Superior temporal gyrus (tissue), 1 donor: ENCODE data around the gene PKMYT1.

Source experiments
- DNase-seq: peaks from one replicate; pipeline ENCODE4 v3.0.0-alpha.2; 2016; ENCODE audit errors: extremely low spot score

PKMYT1 gene

DNA sequence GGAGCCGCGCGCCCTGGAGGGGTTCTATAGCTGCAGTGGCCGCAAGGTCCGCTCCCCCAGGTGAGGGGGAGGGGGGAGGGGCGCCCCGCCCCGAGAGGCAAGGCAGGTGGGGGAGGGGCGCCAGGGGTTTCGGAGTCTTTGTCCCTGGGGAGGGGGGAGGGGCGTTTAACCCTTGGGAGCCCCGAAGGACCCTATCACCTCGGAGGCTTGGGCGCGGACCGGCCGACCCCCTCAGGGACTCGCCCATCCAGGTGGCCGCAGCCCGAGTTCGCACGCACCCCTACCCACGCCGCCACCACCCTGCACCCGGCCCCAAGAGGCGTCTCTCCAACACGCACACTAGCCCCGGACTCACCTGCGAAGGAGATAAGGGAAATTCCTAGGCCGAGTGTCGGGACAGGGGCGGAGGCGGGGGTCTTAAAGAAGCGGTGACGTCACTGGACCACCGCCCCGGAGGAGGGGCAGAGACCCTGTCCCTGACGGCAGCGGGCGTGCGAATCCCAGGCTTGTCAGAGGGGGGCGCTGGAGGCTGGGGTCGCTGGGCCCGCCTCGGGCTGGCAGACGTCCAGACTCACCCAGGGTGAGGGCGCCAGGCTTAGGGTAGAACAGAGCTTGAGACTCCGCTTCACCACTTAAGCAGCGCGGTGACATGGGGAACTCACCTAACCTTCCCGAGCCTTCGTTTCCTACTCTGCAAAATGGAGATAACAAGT, 37.7 kb upstream of the PKMYT1 start, which contains the start of gene CLDN6:
Gene CLDN6, minus strand, starts transcription at position 390 of the 713 bp plus-strand sequence. CDS start 2,162 bp downstream, outside the sequence.
- no peak for DNase-seq

DNA sequence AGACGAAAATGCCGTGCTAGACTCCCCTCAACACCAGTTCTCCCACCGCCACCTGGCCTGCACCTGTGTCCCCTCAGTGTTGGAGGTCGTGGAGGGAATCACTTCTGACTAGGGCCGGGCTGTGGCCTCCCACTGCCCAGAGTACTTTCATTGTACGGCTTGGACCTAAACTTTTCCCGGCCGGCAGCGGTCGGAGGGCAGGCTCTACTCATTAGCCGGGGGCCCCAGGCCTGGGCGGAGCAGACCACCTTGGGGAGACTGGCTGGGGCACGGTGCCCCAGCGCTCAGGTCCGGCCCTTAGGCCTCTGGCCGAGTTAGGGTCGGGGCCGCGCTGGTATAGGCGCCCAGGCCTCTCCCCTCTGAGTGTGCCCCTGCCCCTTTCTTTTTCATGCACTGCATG, 37.1 kb upstream of the PKMYT1 start:
- DNase-seq = no peak

DNA sequence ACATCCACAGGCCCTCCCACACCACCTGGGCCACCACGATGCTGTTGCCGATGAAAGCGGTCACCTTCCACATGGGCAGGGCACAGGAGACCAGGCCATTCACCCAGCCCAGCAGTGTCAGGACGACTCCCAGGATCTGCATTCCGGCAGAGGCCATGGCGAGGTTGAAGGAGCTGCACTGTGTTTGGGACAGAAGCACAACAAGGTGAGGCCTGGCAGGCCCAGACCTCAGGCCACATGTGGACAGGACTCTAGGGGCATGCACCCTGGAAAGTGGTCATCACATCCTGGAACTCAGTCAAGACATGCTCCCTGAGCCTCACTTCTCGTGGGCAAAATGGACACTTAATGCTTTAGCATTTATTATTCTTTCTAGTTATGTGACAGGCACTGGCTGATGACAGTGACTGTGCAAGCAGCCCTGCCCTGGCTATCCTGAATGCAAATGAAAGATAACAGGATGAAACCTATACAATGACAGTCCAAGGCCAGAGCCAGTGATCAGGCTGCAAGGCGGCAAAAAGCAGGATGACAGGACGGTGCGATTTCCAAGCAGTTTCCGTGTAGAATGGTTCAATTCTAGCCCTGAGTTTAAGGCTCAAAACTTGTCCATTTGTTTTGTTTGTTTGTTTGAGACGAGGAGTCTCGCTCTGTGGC, 35.7 kb upstream of the PKMYT1 start:
- no peak for DNase-seq

DNA sequence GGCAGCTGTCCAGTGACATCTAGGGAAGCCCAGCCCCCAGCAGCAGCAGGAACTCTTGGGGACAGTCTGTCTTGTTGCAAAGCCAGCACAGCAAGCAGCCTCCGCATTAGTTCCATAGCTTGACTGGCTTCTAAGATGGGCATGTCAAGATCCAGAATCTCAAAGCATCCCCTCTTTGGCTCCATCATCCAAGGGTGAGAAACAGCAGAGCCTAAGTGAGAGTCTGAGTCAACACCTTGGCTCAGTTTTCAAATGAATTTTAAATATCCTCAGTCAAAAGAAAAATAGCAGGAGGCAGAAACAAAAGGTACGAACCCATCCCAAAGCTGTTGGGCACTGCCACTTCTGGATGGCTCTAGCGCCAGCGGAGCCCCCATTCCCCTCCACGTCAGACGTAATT, 34.7 kb upstream of the PKMYT1 start:
- no peak for DNase-seq

DNA sequence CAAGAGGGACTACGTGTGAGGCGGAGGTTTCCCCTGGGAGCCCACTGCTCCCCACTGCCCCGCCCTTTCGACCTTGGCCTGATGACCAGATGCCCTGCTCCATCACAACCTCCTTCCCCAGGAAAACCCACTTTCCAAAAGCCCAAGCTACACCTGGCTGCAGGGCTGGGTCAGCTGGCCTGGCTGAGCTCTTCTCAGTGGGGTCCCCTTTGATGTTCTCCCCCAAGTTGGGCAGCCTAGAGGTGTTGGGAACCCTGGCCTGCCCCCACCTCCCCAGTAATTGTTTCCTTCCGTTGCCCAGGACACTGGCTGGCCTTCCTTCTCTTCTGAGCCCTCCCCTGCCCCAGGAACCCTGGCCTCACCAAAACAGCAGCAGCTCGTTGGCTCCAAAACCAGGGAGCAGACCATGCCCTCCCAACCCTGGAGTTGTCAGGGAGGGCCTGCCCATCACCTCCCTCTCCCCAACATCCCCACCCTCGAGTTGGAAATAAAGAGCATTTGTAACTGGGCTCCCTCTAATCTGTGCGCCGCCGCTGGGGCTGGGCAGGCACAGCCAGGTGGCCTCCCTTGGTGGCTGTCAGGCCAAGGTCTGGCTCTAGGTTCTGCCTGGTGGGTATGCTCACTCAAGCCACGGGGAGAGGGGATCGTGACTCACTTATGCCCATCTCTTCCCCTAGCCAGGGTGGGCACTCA, 33.9 kb upstream of the PKMYT1 start:
- no peak for DNase-seq

DNA sequence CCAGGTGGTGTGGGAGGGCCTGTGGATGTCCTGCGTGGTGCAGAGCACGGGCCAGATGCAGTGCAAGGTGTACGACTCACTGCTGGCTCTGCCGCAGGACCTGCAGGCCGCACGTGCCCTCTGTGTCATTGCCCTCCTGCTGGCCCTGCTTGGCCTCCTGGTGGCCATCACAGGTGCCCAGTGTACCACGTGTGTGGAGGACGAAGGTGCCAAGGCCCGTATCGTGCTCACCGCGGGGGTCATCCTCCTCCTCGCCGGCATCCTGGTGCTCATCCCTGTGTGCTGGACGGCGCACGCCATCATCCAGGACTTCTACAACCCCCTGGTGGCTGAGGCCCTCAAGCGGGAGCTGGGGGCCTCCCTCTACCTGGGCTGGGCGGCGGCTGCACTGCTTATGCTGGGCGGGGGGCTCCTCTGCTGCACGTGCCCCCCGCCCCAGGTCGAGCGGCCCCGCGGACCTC, 33.3 kb upstream of the PKMYT1 start:
- no peak for DNase-seq

DNA sequence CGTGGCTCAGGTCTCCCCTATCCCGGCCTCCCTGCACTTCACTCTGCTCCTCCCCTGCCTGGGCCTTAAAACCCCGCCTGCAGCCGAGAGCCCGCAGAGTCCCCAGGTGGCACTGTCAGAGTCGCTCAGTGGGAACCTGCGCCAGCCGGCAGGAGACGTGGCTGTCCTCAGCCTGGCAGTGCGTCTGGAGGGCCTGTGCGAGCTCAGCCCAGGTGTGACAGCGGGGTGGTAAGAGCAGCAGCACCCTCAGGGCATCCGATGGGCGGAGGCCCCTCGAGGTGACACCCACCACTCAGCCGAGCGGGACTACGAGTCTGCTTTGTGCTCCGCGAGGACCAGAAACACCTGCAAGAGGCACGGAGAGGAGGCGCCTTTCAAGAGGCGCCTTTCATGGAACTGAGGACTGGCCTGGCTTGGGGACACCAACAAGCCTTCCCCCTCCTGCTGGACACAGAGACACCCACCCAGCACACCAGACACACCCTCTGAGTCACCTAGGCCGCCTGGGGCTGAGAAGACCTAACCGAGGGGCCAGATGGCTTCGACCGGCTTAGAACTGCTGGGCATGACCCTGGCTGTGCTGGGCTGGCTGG, 32.7 kb upstream of the PKMYT1 start, which contains the start of gene CLDN9:
Gene CLDN9, plus strand, starts transcription at position 96 of the 593 bp plus-strand sequence. Its CDS starts 440 bp downstream, at position 536.
- no peak for DNase-seq

DNA sequence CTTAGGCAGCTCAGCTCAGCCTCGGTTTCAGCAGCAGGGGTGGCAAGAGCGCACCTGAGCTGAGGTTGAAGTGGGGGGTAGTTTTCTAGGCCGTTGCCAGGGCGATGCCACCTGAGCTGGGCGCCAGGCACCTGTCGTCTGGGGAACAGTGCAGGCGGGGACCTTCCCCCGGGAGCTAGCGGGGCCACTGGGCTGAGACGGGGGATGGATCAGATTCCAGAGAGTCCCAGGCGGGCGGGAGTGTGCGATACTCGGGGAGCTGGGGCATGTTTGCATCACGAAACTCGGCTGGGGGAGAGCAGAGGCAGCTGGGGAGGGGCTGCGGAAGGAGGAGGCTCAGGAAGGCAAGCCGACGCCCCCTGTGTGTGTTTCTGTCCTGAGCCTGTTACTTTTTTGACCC, 32.0 kb upstream of the PKMYT1 start:
- DNase-seq = no peak

DNA sequence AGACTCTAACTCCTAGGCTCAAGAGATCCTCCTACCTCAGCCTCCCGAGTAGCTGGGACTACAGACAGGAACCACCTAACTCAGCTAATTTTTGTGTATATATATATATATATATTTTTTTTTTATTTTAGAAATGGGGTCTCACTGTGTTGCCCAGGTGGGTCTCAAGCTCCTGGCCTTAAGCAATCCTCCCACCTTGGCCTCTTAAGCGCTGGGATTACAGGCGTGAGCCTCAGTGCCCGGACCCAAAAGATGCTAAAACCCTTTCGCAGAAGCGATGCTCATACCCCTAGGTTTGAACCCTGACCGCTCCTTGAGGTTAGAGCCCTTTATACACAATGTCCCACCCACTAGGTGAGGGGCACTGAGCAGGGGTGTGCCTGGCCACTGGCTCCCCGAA, 30.3 kb upstream of the PKMYT1 start:
- no peak for DNase-seq

DNA sequence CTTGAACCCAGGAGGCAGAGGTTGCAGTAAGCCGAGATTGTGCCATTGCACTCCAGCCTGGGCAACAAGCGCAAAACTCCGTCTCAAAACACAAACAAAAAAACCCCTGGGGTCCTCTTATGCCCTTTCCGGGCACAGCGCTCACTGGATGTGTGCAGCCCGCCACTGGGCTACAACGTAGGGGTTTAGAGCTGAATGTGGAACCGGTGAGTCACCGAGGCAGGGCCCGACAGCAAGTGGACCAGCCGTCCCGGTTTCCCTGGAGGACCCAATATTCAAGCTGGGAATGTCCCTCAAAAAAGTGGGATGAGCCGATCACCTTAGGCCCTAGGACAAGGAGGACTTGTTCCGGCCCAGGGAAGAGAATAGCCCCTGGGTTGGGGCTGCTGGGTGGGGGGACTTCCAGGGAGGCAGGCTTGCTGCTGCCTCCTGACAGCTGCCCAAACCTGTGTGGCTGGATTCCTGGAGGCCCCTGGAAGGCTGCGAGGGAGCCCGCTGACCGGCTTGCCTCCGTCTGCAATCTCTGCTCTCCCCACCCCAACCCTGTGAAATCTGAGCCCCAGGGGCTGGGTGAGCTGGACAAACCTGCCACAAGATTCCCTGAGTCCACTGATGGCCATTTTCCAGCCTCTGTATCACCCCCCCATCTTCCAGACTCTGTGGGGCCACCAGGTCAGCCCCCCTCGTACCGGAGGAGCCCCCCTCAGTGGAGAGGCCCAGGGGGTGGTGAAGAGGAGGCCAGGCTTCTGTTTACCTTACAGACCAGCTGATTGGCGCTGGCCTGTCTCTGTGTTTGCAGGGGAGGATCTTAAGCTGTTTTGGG, 29.5 kb upstream of the PKMYT1 start:
- DNase-seq = no peak

DNA sequence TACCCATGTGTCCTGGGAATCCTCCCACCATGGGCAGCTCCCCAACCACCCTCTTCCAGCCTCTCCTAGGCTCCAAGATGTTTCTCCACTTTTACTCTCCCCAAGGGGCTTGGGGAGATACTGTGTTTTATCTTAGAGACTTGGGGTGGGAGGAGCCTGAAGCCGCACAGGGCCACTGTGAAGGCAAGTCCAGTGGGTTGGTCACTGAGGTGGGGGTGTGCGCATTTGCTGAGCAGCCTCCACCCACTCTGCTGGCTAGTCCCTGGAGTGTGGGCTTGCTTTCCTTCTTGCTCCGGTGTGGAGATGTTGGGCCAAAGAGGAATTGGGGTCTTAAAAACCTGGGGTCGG, 28.4 kb upstream of the PKMYT1 start:
- no peak for DNase-seq

DNA sequence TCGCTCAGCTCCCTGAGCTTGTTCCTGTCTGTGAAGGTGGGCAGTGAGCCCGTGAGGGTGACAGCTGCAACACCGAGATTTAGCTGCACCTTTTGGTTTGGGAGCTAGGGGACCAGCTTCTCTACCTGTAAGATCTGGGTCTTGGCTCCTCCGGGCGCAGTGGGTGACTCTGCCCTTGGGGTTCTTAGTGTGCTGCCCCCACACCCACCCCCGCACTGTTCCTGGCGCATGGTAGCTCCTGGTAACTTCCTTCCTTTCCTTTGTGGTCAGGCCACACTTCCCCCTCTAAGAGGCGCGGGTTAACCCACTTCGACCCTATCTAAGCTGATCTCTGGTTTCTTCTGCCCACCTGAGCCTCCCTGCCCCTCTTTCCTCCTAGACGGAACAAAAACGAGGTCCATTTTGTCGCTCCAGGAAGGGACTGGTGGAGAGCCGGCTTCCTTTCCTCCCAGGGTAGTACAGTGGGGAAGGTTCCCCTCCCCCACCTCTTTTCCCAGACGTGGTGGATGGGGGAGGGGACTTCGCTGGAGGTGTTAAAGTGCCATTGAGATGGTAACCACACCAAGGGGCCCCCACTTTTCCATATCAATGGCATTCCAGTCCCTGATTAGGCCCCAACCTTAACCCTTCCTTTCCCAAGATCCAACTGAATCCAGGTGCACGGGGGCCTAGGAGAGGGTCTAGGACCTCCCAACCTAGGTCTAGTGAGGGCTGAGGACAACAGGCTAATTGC, 27.9 kb upstream of the PKMYT1 start:
- no peak for DNase-seq

DNA sequence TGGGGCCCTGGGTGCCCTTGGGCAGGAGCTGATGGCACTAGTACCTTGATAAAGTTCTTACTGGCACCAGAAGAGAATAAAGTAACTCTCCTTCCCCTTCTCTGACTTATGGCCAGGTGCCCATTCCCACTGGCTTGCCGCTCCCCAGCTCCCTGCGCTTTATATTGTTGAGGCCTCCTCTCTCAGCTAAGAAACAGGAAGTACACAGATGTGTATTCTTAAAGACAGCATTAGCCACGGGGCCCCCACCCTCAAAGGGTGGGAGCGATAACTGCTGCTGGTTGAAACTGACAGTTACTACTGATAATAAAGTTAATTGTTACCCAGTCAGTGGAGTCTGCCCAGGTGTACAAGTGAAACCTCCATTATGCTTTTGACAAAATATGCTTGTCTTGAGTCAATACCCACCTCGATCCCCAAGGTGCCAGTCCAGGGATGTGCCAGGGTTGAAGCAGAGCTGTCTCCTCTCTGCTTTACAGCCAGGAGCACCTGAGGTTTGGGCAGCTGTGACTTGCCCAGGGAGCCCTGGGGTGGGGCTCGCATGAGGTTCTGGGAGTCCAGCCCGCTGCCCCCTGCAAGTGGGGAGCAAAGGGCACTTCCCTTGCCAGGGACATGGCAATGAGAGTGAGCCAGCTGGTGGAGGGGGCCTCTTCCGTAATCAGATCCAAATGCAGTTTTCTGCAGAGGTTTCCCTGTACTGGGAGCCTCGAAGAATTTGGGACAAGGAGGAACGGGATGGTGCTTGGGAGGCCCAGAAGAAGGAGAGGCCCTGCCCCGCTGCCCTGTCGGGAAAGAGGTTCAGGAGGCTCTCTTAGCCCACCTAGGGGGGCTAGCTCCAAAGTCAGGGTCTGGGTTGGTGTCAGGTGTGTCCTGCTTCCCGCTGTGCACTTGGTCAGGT, 27.1 kb upstream of the PKMYT1 start:
- no peak for DNase-seq

DNA sequence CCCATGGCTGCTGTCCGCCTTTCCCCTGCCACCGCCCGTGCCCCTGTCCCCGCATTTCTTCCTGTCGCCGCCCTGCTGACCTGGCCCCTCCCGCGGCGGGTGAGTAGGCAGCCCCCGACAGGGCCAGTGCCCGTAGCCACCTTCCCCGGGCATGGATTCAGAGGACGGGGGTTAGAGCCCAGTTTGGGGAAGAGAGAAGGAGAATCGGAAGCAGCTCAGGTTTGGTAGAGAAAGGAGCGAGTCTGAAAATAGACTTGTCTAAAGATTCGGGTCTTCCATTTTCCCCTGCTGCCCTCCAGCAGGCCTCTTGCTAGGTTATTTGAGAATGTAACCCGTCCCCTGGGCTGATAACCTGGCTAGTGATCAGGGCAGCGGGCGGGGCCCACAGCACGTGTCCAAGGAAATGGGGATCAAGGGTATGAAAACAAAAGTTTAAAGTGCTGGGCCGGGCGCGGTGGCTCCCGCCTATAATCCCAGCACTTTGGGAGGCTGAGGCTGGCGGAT, 24.6 kb upstream of the PKMYT1 start:
- DNase-seq = no peak

DNA sequence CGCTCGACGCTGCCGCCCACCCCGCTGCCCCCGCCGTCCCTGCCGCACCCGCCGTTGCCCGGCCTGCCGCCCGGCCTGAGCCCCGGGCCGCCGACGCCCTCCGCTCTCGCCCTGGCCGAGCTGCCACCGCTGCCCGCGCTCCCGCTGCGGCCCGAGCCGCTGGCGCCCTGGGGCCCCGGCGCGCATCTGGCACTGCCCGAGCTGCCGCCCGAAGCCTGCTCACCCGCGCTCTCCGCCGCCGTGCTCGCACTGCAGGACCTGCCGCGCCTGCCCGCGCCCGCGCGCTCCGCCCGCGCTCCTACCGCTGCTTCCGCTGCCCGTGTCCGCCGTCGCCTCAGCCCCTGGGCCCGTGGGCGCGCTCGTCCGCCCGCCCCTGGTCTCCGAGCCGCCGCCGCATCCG, 24.1 kb upstream of the PKMYT1 start:
- no peak for DNase-seq

DNA sequence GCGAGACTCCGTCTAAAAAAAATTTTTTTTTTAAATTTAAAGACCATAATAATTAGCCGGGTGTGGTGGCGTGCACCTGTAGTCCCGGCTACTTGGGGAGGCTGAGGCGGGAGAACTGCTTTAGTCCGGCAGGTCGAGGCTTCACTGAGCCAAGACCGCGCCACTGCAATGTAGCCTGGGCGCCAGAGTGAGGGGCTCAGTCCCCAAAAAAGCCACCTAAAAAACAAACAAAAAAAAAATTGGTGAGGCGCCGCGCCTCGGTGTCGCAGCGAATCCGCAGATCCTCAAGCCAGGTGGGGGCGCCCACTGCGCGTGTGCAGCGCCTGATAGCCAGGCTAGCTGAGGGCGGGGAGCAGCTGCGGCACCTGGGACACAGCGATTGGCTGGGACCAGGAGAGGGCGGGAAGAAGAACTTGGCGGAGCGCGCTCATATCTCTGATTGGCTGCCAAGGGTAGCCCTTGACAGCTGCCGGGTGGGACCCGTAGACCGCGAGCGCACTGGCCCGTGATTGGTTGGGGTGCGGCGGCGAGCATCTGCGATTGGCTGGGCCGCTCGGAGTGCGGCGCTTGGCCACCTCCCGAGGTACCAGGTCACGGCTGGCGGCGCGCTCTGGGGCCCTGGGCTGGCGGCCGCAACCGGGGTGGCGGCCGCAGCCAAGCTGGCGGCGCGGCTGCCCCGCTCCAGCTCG, 23.5 kb upstream of the PKMYT1 start:
- DNase-seq = peak; percentile 99

DNA sequence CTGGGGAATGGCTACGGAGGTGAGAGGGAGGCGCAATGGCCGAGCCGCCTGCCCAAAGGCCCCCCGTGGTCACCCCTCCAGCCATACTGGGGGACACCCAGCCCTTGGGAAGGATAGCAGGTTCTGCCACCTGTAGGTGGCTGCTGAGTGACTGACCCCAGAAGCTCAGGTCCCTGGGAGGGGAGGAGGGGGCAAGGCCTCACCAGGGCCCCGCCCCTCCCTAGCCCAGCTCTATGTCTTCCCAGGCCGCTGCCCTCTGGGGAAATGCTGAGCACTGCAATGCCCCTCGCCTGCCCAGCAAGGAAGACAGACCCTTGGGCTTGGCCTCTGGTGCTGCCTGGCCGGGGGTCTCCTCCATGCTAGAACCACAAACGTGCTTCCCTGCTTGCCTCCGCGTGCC, 21.1 kb upstream of the PKMYT1 start:
- DNase-seq = no peak

DNA sequence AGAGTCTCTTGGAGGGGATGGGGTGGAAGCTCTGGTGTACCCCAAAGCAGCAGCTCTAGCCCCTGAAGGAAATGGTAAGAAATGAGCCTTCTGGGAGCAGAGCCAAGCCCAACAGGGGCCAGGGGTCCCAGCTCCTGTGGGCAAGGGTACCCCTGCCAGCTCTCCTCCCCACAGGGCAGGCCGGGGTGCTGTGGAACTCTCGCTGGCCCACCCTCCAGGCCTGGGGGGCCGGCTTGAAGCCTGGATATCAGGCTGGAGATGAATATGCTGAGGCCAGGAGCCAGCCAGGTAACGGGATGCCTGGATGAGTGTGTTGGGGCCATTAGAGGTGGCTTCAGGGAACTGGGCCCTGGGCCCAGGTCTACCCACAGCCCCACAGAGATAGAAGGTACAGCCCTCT, 20.3 kb upstream of the PKMYT1 start:
- DNase-seq = no peak

DNA sequence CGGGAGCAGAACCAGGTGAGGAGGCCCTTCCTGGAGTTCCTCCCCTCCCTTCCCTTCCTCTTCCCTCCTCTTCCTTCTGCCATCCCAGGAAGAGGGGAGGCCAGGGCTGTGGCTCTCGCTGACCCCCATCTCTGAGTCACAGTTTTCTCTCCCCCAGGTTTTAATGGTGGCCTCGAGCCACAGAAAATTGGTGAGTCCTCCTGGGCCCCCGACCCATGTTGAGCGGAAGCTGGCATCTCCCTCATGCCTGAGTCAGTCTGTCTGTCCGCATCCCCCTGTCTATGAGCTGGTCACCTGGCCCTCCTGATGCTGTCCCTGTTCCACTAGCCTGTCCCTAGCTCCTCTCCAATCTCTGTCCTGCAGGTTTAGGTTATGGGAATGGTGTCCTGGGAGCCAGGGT, 19.7 kb upstream of the PKMYT1 start:
- DNase-seq = no peak
